ENCODE measurements around the gene C10orf90. TPM values are rescaled to one million over a fixed set of nuclear protein-coding genes. Genes with fewer than 3 reads are reported as not detected.

C10orf90 gene
- total and polyA plus RNA-seq, 8 donors, result 0.32 to 0.64 (median 0.47) TPM; not detected in 5

GRCh38 chr10:126463286-126463685 is 207.2 kb downstream of the C10orf90 start:
- no peak for FAIRE-seq
- no peak for DNase-seq
- WGBS, 2 donors, result 59 to 65% methylated on average over 11 of the region's 11 CpGs

DNA sequence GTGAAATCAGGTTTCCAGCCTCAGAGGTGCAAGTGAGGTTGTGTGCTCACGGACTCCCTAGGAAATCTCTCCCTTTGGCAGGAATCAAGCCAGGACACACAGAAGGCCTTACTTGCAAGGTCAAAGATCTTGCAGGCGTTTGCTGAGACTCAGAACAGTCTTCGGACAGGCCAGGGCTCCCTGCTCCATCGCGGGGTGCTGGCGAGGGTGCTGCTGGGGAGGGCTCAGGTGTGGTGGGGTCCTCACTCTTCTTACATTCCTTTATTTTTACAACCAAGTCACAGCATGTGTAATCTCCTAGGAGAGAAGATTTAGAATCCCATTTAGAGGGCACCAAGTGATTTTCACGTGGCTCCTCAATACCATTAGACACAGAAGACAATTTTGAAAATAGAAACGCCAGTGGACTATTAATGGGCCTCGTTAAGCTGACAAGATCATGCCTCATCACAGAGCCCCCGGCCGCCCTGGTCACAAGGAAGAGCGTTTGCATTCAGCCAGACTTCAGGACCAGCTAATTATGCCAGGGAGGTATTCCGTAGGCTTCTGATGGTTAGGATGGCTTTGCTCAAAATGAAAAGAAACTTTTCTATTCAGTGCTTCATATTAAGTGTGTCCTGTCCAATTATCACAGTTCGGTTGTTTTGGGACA is 209.1 kb downstream of the C10orf90 start:
- FAIRE-seq, result no peak
- WGBS, 2 donors, result 59 to 73% methylated on average over 14 of the region's 14 CpGs
- no peak overlapping the region for H3K4me3 ChIP-seq
- intact Hi-C loops (cut with DNase I), result no loop called here
- DNase-seq, result no peak
- no peak overlapping the region for H3K27ac ChIP-seq
- no peaks in the 10 kb centered on the region for H3K4me1 ChIP-seq
- no peaks in the 10 kb centered on the region for H3K36me3 ChIP-seq
- no peaks in the 10 kb centered on the region for H3K27me3 ChIP-seq
- ATAC-seq, result no peak
- TF ChIP-seq CTCF (IDR thresholded peaks at IDR 0.05), result no peak
- H3K9me3 ChIP-seq, result no peaks in the 10 kb centered on the region

More at GRCh38 chr10:126463286-126463685, 207.2 kb downstream of the C10orf90 start:
- H3K4me1 ChIP-seq, result no peaks in the 10 kb centered on the region
- intact Hi-C loops (cut with DNase I), result no loop called here
- no peaks in the 10 kb centered on the region for H3K27me3 ChIP-seq
- no peak overlapping the region for H3K4me3 ChIP-seq
- no peak for TF ChIP-seq CTCF (IDR thresholded peaks at IDR 0.05)
- no peaks in the 10 kb centered on the region for H3K36me3 ChIP-seq
- no peak overlapping the region for H3K27ac ChIP-seq
- no peaks in the 10 kb centered on the region for H3K9me3 ChIP-seq
- no peak for ATAC-seq

DNA sequence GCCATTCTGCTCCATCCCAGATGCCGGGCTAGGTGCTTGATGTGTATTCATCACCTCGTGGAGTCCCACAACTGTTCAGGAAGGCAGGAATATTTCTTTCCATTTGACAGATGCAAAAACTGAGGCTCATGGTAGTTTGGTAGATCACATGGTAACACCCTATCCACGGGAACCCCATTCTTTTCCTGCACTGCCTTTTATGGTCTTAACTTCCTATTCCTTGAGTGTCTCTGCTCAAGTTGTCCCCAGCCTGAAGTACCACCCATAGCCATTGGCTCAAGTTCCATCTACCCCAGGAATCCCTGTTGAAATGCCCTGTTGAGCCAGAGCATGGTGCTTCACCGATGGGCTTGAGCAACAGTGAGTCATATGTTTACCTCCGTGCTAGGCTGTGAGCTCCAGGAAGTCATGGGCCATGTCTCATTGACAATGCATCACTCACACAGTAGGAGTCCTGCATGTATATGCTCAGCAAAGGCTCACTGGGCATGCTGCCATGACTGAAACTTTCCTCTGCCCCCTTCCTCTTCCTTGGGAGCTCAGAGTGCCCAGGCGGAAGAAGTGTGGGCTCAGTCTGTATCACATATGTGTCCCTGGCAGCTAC is 210.5 kb downstream of the C10orf90 start:
- FAIRE-seq (no peak), DNase-seq (no peak), ATAC-seq (peak in 1 of 4 donors; percentile 20)
- Histone ChIP-seq H3K9me3 (no peaks in the 10 kb centered on the region), H3K27ac (no peak overlapping the region), H3K27me3 (no peaks in the 10 kb centered on the region), H3K36me3 (no peaks in the 10 kb centered on the region), H3K4me3 (no peak overlapping the region), H3K4me1 (no peaks in the 10 kb centered on the region)
- WGBS, 2 donors, result 72 to 79% methylated on average over 6 of the region's 6 CpGs
- no peak for TF ChIP-seq CTCF (IDR thresholded peaks at IDR 0.05)
- intact Hi-C loops (cut with DNase I), result no loop called here

DNA sequence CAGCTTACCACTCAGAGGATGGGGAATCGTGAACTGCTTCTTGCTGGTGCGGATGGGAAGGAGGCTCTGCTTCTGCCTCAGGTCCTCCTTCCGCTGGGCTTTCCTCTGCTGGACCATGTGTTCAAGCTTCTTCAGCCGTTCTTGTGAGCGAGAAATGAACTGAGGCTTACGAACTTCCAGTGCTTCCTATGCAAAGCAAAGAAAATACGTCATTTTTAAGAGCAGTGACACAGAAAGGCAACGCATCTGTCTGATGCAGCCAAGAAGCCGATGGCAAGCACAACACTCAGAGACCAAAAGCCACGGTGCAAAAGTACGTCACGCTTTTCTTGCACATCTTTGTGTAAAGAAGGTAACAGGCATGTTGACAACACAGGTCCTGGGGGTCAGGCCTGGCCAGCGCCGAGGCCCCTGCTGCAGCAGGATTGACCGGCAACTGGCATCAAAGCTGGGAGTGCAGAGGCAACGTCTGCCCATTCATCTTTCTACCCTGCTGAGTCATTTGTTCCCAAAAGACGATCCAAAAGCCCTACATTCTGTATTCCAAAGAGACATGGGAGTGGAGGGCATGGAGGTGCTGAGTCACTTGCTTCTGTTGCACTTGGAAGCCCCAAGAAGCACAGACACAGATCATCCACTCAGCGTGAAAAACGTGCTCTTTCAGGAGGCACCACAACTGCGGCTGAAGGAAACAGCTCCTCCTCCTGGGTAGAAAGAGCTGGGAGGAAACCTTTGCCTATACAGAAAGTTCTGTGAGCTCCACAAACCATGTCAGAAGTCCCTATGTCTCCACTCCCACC is 211.3 kb downstream of the C10orf90 start:
- FAIRE-seq (no peak), ATAC-seq (peak in 1 of 4 donors; percentile 23), DNase-seq (no peak)
- Histone ChIP-seq H3K27ac (no peak overlapping the region), H3K4me3 (no peak overlapping the region), H3K36me3 (no peaks in the 10 kb centered on the region), H3K27me3 (no peaks in the 10 kb centered on the region), H3K4me1 (no peaks in the 10 kb centered on the region), H3K9me3 (no peaks in the 10 kb centered on the region)
- intact Hi-C loops (cut with DNase I), result no loop called here
- 59 to 67% methylated on average over 20 of the region's 20 CpGs for WGBS, 2 donors
- TF ChIP-seq CTCF (IDR thresholded peaks at IDR 0.05), result no peak
